HepG2 (cell line): ENCODE results near the gene IQCC. TPM values are rescaled to one million over a fixed set of nuclear protein-coding genes. Genes with fewer than 3 reads are reported as not detected.

Source experiments
- CTCF ChIP-seq: sonication (generic); formaldehyde crosslinking; IDR thresholded peaks from 2 replicates; pipeline ENCODE4 v1.5.0; 2020; ENCODE audit warnings: mild to moderate bottlenecking, missing genetic modification reagents, moderate library complexity
- GATAD2A ChIP-seq: IDR thresholded peaks from 2 replicates; pipeline ENCODE4 v1.6.1; 2016
- JUND ChIP-seq: sonication (generic); formaldehyde crosslinking; IDR thresholded peaks from 2 replicates; pipeline ENCODE4 v1.8.0; 2022; ENCODE audit warnings: mild to moderate bottlenecking, missing genetic modification reagents
- KDM6A ChIP-seq: IDR thresholded peaks from 2 replicates; pipeline ENCODE4 v1.6.1; 2016; ENCODE audit warnings: low read depth
- MTF1 ChIP-seq: sonication (generic); formaldehyde crosslinking; IDR thresholded peaks from 2 replicates; pipeline ENCODE4 v1.5.0; 2020; ENCODE audit warnings: missing genetic modification reagents
- NAIF1 ChIP-seq: sonication (generic); formaldehyde crosslinking; IDR thresholded peaks from 2 replicates; pipeline ENCODE4 v1.5.0; 2020; ENCODE audit warnings: mild to moderate bottlenecking, missing genetic modification reagents, borderline replicate concordance
- NFIC ChIP-seq: IDR thresholded peaks from 2 replicates; pipeline ENCODE4 v1.6.1; 2012; ENCODE audit warnings: mild to moderate bottlenecking, low read length, inconsistent platforms
- PAX8 ChIP-seq: sonication (generic); formaldehyde crosslinking; IDR thresholded peaks from 2 replicates; pipeline ENCODE4 v1.8.0; 2022; ENCODE audit warnings: mild to moderate bottlenecking, missing genetic modification reagents, borderline replicate concordance
- RFX5 ChIP-seq: IDR thresholded peaks from 2 replicates; pipeline ENCODE4 v1.6.1; 2011; ENCODE audit warnings: low read depth, low read length, improper control_type of control experiment
- RFXAP ChIP-seq: sonication (generic); formaldehyde crosslinking; IDR thresholded peaks from 2 replicates; pipeline ENCODE4 v1.4.0; 2020; ENCODE audit warnings: missing genetic modification reagents, borderline replicate concordance
- SRF ChIP-seq: IDR thresholded peaks from 2 replicates; pipeline ENCODE4 v1.6.1; 2011; ENCODE audit warnings: mild to moderate bottlenecking, low read depth, low read length, moderate library complexity
- TBP ChIP-seq: sonication (generic); formaldehyde crosslinking; IDR thresholded peaks from 2 replicates; pipeline ENCODE4 v1.5.0; 2020; ENCODE audit warnings: missing genetic modification reagents
- TCF7L2 ChIP-seq: IDR thresholded peaks from 2 replicates; pipeline ENCODE4 v1.6.1; 2011; ENCODE audit warnings: mild to moderate bottlenecking, low read depth, low read length, moderate library complexity
- TEAD3 ChIP-seq: optimal IDR thresholded peaks from 2 replicates; pipeline ENCODE3; 2016; ENCODE audit warnings: borderline replicate concordance
- UBTF ChIP-seq: sonication (generic); formaldehyde crosslinking; IDR thresholded peaks from 2 replicates; pipeline ENCODE4 v1.4.0; 2020; ENCODE audit warnings: mild to moderate bottlenecking, missing genetic modification reagents
- ZBTB37 ChIP-seq: sonication (generic); formaldehyde crosslinking; IDR thresholded peaks from 2 replicates; pipeline ENCODE4 v1.4.0; 2020; ENCODE audit warnings: mild to moderate bottlenecking, missing genetic modification reagents
- ZBTB8A ChIP-seq: sonication (generic); formaldehyde crosslinking; IDR thresholded peaks from 2 replicates; pipeline ENCODE4 v1.4.0; 2020; ENCODE audit warnings: mild to moderate bottlenecking, low read depth, missing genetic modification reagents, borderline replicate concordance
- ZFP1 ChIP-seq: IDR thresholded peaks from 2 replicates; pipeline ENCODE4 v1.6.1; 2016
- ZFP36L1 ChIP-seq: sonication (generic); formaldehyde crosslinking; IDR thresholded peaks from 2 replicates; pipeline ENCODE4 v1.8.0; 2022; ENCODE audit warnings: mild to moderate bottlenecking, missing genetic modification reagents, moderate library complexity
- ZFP82 ChIP-seq: sonication (generic); formaldehyde crosslinking; IDR thresholded peaks from 2 replicates; pipeline ENCODE4 v1.5.1; 2020; ENCODE audit warnings: mild to moderate bottlenecking, missing genetic modification reagents, borderline replicate concordance
- ZNF121 ChIP-seq: sonication (generic); formaldehyde crosslinking; IDR thresholded peaks from 2 replicates; pipeline ENCODE4 v1.5.0; 2020; ENCODE audit warnings: mild to moderate bottlenecking, missing genetic modification reagents
- ZNF24 ChIP-seq: fragments of 450-650 bp; IDR thresholded peaks from 2 replicates; pipeline ENCODE4 v1.6.1; 2017; ENCODE audit warnings: antibody characterized with exemption, mild to moderate bottlenecking
- ZNF292 ChIP-seq: sonication (generic); formaldehyde crosslinking; IDR thresholded peaks from 2 replicates; pipeline ENCODE4 v1.8.1; 2022; ENCODE audit warnings: mild to moderate bottlenecking, low read depth, missing genetic modification reagents, borderline replicate concordance
- ZNF761 ChIP-seq: sonication (generic); formaldehyde crosslinking; conservative IDR thresholded peaks from 2 replicates; pipeline ENCODE4 v1.4.0; 2020; ENCODE audit warnings: mild to moderate bottlenecking, missing genetic modification reagents
- ZNF891 ChIP-seq: sonication (generic); formaldehyde crosslinking; IDR thresholded peaks from 2 replicates; pipeline ENCODE4 v1.5.0; 2020; ENCODE audit warnings: mild to moderate bottlenecking, missing genetic modification reagents
- polyA plus RNA-seq, 8 experiments: library from polyadenylated mRNA; depleted of rRNA in 3 of 8; stranded (reverse) in 7 of 8; unstranded in 1 of 8; fragments of >200 nt; fragmentation: Illumina TruSeq in 4 of 8; extraction: Trizol in 4 of 8; gene quantifications; 2 replicates each; pipeline versions ENCODE4 v1.2.1 to v1.2.3, GENCODE V29; 2011 to 2016; ENCODE audit warnings: low read depth in 4 of 8, missing spikeins in 1 of 8, mixed read lengths in 1 of 8; ENCODE audit not compliant: insufficient read depth in 1 of 8
- total RNA-seq, 5 experiments: library from RNA; depleted of rRNA; stranded (reverse); fragments of >200 nt; fragmentation: Illumina TruSeq; extraction: Trizol; gene quantifications; 2 replicates each; pipeline ENCODE4 v1.2.3, GENCODE V29; 2016; ENCODE audit warnings: low read depth in 1 of 5

The IQCC gene
- total and polyA plus RNA-seq, 2 of the 13 experiments (the other 11 are each of a cell fraction or from before 2014, with no cell fraction given), result 1.7 to 3.0 TPM

- TF ChIP-seq CTCF (no peak), ZFP82 (CRISPR knock-in tag) (no peak), ZNF761 (CRISPR knock-in tag) (no peak), RFXAP (CRISPR knock-in tag) (no peak), MTF1 (CRISPR knock-in tag) (no peak), RFX5 (no peak), PAX8 (CRISPR knock-in tag) (no peak), JUND (no peak), ZFP1 (CRISPR knock-in tag) (0 out of 2 replicates have a peak, but pooled peaks have one; percentile 40), ZNF891 (CRISPR knock-in tag) (no peak), KDM6A (CRISPR knock-in tag) (no peak), SRF (no peak), ZBTB8A (no peak), GATAD2A (CRISPR knock-in tag) (0 out of 2 replicates have a peak, but pooled peaks have one; percentile 49), NFIC (no peak), ZBTB37 (CRISPR knock-in tag) (no peak), NAIF1 (CRISPR knock-in tag) (peak; percentile 33), UBTF (CRISPR knock-in tag) (no peak), TBP (no peak), TEAD3 (CRISPR knock-in tag) (no peak), ZNF24 (no peak), ZNF121 (CRISPR knock-in tag) (peak; percentile 10; the same call in 1 of the 2 replicates), ZNF292 (no peak), ZFP36L1 (CRISPR knock-in tag) (no peak), TCF7L2 (no peak)
These were observed 25.0 kb upstream of the IQCC start (continued) for GRCh38 chr1:32180186-32181060.
